ENCODE results near the gene KLHL1. TPM values are rescaled to one million over a fixed set of nuclear protein-coding genes. Genes with fewer than 3 reads are reported as not detected.

The KLHL1 gene
- total RNA-seq, 1 donor from 2014 or later, result not detected

DNA sequence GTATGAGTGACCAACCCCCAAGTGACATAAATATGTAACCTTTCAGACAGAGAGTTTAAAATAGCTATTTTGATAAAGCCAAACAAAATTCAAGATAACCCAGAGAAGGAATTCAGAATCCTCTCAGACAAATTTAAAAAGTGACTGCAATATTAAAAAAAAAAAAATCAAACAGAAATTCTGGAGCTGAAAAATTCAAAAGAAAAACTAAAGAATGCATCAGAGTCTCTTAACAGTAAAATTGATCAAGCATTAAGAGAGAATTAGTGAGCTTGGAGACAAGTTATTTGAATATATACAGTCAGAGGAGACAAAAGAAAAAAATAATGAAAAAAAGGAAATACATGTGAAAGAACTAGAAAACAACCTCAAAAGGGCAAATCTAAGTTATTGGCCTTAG lies 53.7 kb downstream of the KLHL1 start:
- no peak for DNase-seq
- H3K27ac Mint-ChIP-seq, result no peak overlapping the region
- no peaks in the 10 kb centered on the region for H3K4me1 Mint-ChIP-seq
- H3K27me3 Mint-ChIP-seq, result no peaks in the 10 kb centered on the region
- H3K4me3 Mint-ChIP-seq, result no peak overlapping the region
- peaks cover 16% of the 10 kb centered on the region for H3K9me3 Mint-ChIP-seq
- no peaks in the 10 kb centered on the region for H3K36me3 Mint-ChIP-seq (ENCODE audit: low read depth)
- intact Hi-C loops (cut with micrococcal nuclease), result no loop called here

DNA sequence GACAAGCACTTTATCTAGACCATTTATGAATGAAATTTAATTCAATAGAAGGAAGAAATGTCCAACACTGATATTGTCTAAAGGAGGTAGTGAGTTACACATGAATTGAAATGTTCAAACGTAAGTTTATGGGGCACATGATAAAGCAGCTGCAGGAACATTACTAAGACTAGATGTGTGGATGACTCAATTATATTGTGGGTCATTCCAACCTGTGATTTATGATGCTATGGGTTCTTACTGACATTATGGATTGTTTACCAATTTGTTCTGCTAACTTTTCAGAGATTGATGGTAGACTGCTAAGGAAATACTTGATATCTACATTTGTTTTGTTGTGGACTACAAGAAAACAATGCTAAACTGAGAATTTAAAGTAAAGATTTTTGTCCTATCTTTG lies 56.7 kb downstream of the KLHL1 start:
- no peaks in the 10 kb centered on the region for H3K27me3 Mint-ChIP-seq
- H3K36me3 Mint-ChIP-seq (ENCODE audit: low read depth), result no peaks in the 10 kb centered on the region
- DNase-seq, result no peak
- peaks cover 16% of the 10 kb centered on the region for H3K9me3 Mint-ChIP-seq
- H3K4me3 Mint-ChIP-seq, result no peak overlapping the region
- no peaks in the 10 kb centered on the region for H3K4me1 Mint-ChIP-seq
- H3K27ac Mint-ChIP-seq, result no peak overlapping the region
- intact Hi-C loops (cut with micrococcal nuclease), result no loop called here

GRCh38 chr13:70043685-70044084 lies 64.6 kb downstream of the KLHL1 start:
- intact Hi-C loops (cut with micrococcal nuclease), result no loop called here
- no peak for DNase-seq
- no peak overlapping the region for H3K27ac Mint-ChIP-seq
- no peak overlapping the region for H3K4me3 Mint-ChIP-seq
- no peaks in the 10 kb centered on the region for H3K27me3 Mint-ChIP-seq
- H3K4me1 Mint-ChIP-seq, result no peaks in the 10 kb centered on the region
- peaks cover 8% of the 10 kb centered on the region for H3K9me3 Mint-ChIP-seq
- H3K36me3 Mint-ChIP-seq (ENCODE audit: low read depth), result no peaks in the 10 kb centered on the region

- intact Hi-C loops (cut with micrococcal nuclease), result no loop called here
- H3K27ac Mint-ChIP-seq, result no peak overlapping the region
- peaks cover 8% of the 10 kb centered on the region for H3K9me3 Mint-ChIP-seq
- no peaks in the 10 kb centered on the region for H3K4me1 Mint-ChIP-seq
- DNase-seq, result no peak
- H3K36me3 Mint-ChIP-seq (ENCODE audit: low read depth), result no peaks in the 10 kb centered on the region
- H3K27me3 Mint-ChIP-seq, result no peaks in the 10 kb centered on the region
- H3K4me3 Mint-ChIP-seq, result no peak overlapping the region
These were observed 66.1 kb downstream of the KLHL1 start for GRCh38 chr13:70042193-70042592.

DNA sequence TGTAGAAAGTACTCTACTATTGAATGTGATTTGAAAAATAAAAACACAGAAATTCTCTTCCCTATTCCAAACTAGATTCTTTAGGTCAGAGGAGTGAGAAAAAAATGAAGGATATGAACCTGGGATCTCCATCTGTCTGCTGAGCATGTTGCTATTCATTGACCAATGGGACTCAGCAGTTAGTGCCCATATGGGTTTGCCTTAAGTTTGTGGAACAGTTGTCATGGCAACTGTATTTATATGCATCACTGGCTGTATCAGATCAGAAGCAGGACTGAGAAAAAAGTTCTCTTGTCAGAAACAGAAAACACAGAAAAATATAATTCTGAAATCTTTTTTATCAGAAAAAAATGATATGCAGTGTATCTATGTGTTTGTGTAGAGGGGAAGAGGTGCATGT lies 74.0 kb downstream of the KLHL1 start:
- H3K4me1 Mint-ChIP-seq, result no peaks in the 10 kb centered on the region
- H3K36me3 Mint-ChIP-seq (ENCODE audit: low read depth), result no peaks in the 10 kb centered on the region
- H3K27me3 Mint-ChIP-seq, result no peaks in the 10 kb centered on the region
- H3K9me3 Mint-ChIP-seq, result peaks cover 7% of the 10 kb centered on the region
- no peak overlapping the region for H3K27ac Mint-ChIP-seq
- intact Hi-C loops (cut with micrococcal nuclease), result no loop called here
- H3K4me3 Mint-ChIP-seq, result no peak overlapping the region
- DNase-seq, result no peak

DNA sequence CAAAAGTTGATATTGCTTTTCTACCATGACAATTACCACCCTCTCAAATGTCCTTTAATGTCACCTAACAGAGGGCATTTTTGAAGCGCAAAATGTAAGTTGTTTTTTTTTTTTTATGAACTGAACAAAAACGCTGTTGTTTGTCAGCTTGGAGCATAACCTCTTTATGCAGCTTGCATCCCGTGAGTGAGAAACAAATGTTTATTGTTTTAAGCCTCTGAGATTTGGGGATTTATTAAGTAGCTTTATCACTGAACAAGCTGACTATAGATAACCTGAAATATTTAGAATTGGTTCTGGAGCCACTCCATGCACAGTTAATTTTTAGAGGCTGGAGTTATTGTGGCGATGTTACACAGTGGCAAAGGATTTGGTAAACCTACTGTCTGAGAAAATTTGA lies 80.7 kb downstream of the KLHL1 start:
- H3K4me1 Mint-ChIP-seq, result no peaks in the 10 kb centered on the region
- no peak overlapping the region for H3K27ac Mint-ChIP-seq
- H3K4me3 Mint-ChIP-seq, result no peak overlapping the region
- intact Hi-C loops (cut with micrococcal nuclease), result no loop called here
- DNase-seq, result no peak
- no peaks in the 10 kb centered on the region for H3K27me3 Mint-ChIP-seq
- no peaks in the 10 kb centered on the region for H3K36me3 Mint-ChIP-seq (ENCODE audit: low read depth)
- H3K9me3 Mint-ChIP-seq, result no peaks in the 10 kb centered on the region

DNA sequence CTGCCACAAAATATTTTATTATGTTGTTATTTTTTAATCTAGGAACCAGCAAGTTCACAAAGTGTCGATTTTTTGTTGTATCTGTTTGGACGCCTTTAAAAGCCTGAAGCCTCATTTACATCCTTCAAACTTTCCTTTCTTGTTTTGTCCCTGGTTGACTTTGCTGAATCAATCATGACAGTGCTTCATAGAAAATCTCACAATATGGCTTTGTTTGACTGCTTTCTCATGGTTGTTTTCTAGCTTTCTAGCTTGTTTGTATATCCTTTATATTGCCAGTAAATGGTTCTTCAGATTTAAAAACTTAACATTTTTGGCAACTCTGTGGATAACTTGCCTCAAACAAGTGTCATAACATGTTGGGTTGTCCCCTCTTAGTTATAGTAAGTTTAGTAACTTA lies 84.7 kb downstream of the KLHL1 start:
- Mint-ChIP-seq H3K36me3 (ENCODE audit: low read depth) (no peaks in the 10 kb centered on the region), H3K4me1 (no peaks in the 10 kb centered on the region), H3K27me3 (no peaks in the 10 kb centered on the region), H3K27ac (no peak overlapping the region), H3K9me3 (peaks cover 3% of the 10 kb centered on the region), H3K4me3 (no peak overlapping the region)
- no peak for DNase-seq
- intact Hi-C loops (cut with micrococcal nuclease), result no loop called here

DNA sequence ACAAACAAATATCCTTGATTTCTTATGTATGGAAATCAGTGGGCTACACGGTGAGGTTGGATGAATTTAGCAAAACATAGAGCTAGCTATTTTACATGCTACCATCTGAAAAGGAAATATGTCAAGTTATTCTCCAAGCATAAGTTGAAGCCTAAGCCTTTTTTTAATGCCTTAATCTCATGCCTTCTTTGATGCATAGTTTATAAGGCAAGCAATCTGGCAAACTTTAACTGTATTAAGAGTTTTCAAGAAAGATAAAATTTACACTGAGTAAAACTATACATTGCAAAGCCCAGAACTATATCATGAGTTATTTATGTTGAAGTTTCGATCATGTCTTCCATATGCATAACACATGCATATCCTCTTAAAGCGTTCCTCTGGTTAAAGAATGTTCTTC lies 85.6 kb downstream of the KLHL1 start:
- H3K4me1 Mint-ChIP-seq, result no peaks in the 10 kb centered on the region
- no peak overlapping the region for H3K27ac Mint-ChIP-seq
- H3K27me3 Mint-ChIP-seq, result no peaks in the 10 kb centered on the region
- DNase-seq, result no peak
- H3K9me3 Mint-ChIP-seq, result peaks cover 3% of the 10 kb centered on the region
- no peaks in the 10 kb centered on the region for H3K36me3 Mint-ChIP-seq (ENCODE audit: low read depth)
- no peak overlapping the region for H3K4me3 Mint-ChIP-seq
- intact Hi-C loops (cut with micrococcal nuclease), result no loop called here

DNA sequence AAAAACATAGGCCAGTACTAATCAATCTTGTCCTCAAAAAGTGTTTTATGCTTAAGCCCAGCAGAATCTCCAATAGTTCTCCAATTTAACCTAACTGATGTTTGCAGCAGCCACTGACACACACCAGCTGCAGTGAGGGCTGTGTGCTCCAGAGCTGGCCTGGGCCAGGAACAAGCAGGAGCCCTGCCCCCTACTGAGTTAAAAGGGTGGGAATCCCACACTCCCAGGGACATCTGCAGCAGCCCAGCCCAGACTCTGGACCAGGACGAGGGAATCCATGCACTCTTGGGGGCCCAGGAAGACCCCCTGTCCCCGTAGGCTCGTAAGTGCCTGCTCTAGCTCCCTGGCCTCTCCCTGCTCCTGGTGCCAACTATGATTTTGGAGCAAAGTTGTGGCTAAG lies 92.1 kb downstream of the KLHL1 start:
- DNase-seq, result no peak
- intact Hi-C loops (cut with micrococcal nuclease), result no loop called here
- peaks cover 9% of the 10 kb centered on the region for H3K9me3 Mint-ChIP-seq
- no peaks in the 10 kb centered on the region for H3K4me1 Mint-ChIP-seq
- H3K27ac Mint-ChIP-seq, result no peak overlapping the region
- H3K27me3 Mint-ChIP-seq, result no peaks in the 10 kb centered on the region
- H3K36me3 Mint-ChIP-seq (ENCODE audit: low read depth), result no peaks in the 10 kb centered on the region
- H3K4me3 Mint-ChIP-seq, result no peak overlapping the region

DNA sequence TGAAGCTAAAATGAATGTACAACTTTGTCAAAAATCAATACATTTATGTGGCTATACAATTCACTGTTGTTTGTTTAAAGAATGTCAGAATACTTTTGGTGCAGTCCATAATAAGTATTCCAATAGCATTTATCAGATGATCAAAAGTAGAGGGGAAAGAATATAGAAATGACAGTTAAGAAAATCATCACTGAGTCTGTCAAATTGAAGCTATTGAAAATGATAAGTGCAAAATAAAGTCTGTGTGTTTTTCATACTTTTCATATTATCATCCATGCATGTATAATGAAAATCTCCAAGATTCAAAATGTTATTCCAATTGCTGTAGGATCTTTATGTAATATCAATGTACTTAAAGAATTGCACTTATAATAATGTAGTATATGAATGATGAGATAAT lies 93.9 kb downstream of the KLHL1 start:
- H3K4me3 Mint-ChIP-seq, result no peak overlapping the region
- no peaks in the 10 kb centered on the region for H3K27me3 Mint-ChIP-seq
- H3K4me1 Mint-ChIP-seq, result no peaks in the 10 kb centered on the region
- H3K9me3 Mint-ChIP-seq, result peaks cover 15% of the 10 kb centered on the region
- H3K36me3 Mint-ChIP-seq (ENCODE audit: low read depth), result no peaks in the 10 kb centered on the region
- H3K27ac Mint-ChIP-seq, result no peak overlapping the region
- DNase-seq, result no peak
- intact Hi-C loops (cut with micrococcal nuclease), result no loop called here

- Mint-ChIP-seq H3K4me1 (no peaks in the 10 kb centered on the region), H3K36me3 (ENCODE audit: low read depth) (no peaks in the 10 kb centered on the region), H3K4me3 (no peak overlapping the region), H3K27me3 (no peaks in the 10 kb centered on the region), H3K9me3 (no peaks in the 10 kb centered on the region), H3K27ac (no peak overlapping the region)
- intact Hi-C loops (cut with micrococcal nuclease), result no loop called here
- no peak for DNase-seq
These were observed 108.4 kb downstream of the KLHL1 start for GRCh38 chr13:69999875-70000274.

GRCh38 chr13:69997061-69997460 lies 111.2 kb downstream of the KLHL1 start:
- Mint-ChIP-seq H3K9me3 (no peaks in the 10 kb centered on the region), H3K4me1 (no peaks in the 10 kb centered on the region), H3K27ac (no peak overlapping the region), H3K4me3 (no peak overlapping the region), H3K27me3 (no peaks in the 10 kb centered on the region), H3K36me3 (ENCODE audit: low read depth) (no peaks in the 10 kb centered on the region)
- no peak for DNase-seq
- intact Hi-C loops (cut with micrococcal nuclease), result no loop called here

DNA sequence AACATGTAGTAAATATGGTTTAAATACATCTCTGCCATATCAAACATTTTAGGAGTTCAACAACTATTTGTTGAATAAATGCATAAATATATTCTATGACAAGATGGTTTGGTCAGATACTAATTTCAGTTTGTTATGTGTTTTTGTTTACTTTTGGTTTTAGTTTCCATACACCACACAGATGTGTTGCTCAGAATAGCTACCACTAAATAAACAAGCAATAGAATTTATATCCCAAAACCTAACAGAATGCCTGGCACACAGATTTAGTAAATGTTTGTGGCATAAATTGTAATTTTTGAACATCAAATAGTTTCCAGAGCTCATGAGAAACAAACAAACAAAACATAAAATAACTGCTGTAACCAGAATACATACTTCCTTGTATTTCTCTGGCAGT lies 127.5 kb downstream of the KLHL1 start:
- no peaks in the 10 kb centered on the region for H3K4me1 Mint-ChIP-seq
- no peaks in the 10 kb centered on the region for H3K27me3 Mint-ChIP-seq
- H3K36me3 Mint-ChIP-seq (ENCODE audit: low read depth), result no peaks in the 10 kb centered on the region
- no peak for DNase-seq
- no peak overlapping the region for H3K4me3 Mint-ChIP-seq
- H3K27ac Mint-ChIP-seq, result no peak overlapping the region
- intact Hi-C loops (cut with micrococcal nuclease), result no loop called here
- H3K9me3 Mint-ChIP-seq, result peaks cover 4% of the 10 kb centered on the region

DNA sequence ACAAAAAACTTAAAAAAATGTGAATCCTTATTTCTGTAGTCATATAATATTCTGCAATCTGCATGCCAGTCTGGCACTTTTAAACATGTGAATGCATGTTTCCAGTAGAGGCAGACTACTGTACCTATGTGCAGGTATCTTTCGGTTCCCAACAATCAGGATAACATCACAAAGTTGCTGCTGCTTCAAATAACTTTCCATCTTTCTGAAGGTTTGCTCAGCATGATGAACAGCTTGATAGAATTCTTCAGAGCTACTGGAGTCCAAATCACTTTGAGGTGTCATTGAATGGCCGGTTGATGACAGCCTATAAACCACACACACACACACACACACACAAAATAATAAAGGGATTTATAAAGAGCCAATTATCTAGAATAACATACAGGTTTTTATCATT lies 132.8 kb downstream of the KLHL1 start:
- Mint-ChIP-seq H3K9me3 (peaks cover 3% of the 10 kb centered on the region), H3K27ac (no peak overlapping the region), H3K36me3 (ENCODE audit: low read depth) (no peaks in the 10 kb centered on the region), H3K27me3 (no peaks in the 10 kb centered on the region), H3K4me1 (no peaks in the 10 kb centered on the region), H3K4me3 (no peak overlapping the region)
- intact Hi-C loops (cut with micrococcal nuclease), result no loop called here
- no peak for DNase-seq

DNA sequence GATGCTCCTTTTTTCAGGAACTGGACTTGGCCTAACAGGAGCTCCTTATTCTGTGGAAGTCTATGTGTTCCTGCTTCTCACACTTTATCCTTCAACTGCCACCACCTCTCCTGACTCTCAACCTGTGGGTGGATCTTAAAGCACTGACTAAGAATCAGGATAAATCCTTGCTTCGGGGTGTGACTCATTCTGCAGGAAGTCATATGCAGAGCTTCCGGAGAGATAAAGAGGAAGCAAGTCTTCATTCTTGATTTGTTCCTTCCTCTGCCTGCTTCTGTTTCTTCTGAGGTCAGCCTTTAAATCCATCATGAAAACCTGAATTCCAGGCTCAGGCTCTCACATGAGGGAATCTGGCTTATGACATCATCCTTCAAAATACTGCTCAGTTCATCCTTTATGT lies 137.7 kb downstream of the KLHL1 start:
- Mint-ChIP-seq H3K27ac (no peak overlapping the region), H3K4me1 (no peaks in the 10 kb centered on the region), H3K9me3 (peaks cover 3% of the 10 kb centered on the region), H3K36me3 (ENCODE audit: low read depth) (no peaks in the 10 kb centered on the region), H3K4me3 (no peak overlapping the region), H3K27me3 (no peaks in the 10 kb centered on the region)
- no peak for DNase-seq
- intact Hi-C loops (cut with micrococcal nuclease), result no loop called here

DNA sequence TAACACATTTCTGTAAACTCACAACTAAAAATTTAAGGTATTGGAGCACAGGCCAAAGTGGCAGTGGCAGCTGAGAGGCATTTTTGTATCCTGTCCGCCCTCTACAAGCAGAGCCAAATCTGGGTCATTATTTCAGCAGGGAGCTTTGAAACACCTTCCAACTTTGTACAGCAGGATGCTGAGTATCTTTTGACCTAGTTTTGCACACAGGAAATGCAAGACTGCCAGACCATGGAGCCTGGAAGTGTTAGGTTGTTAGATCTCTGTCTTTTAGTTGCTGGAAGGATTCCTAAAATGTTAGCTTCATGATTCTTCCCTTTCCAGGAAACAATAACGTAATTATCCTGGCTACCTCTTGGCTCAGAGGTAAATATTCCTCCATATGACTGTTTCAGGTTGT lies 149.2 kb downstream of the KLHL1 start:
- Mint-ChIP-seq H3K27ac (no peak overlapping the region), H3K36me3 (ENCODE audit: low read depth) (no peaks in the 10 kb centered on the region), H3K9me3 (no peaks in the 10 kb centered on the region), H3K4me3 (no peak overlapping the region), H3K27me3 (no peaks in the 10 kb centered on the region), H3K4me1 (no peaks in the 10 kb centered on the region)
- no peak for DNase-seq
- intact Hi-C loops (cut with micrococcal nuclease), result no loop called here
